GM06990 (cell line): Measurements from ENCODE around the gene MCU.

Experiments
- DNase-seq: peaks from one replicate; pipeline ENCODE4 v3.0.0-alpha.2; 2011; ENCODE audit not compliant: insufficient read length; ENCODE audit errors: extremely low read depth
- H3K27me3 ChIP-seq: replicated peaks from 2 replicates; pipeline ENCODE4 v1.6.0; 2011; ENCODE audit warnings: low read length; ENCODE audit not compliant: control insufficient read depth, insufficient read depth
- H3K36me3 ChIP-seq: 2 replicates; pipeline ENCODE4 v1.5.1; 2011; ENCODE audit warnings: low read length; ENCODE audit not compliant: control insufficient read depth, insufficient read depth
- H3K4me3 ChIP-seq: replicated peaks from 2 replicates; pipeline ENCODE4 v1.5.1; 2011; ENCODE audit warnings: low read depth, mild to moderate bottlenecking, control low read depth, low read length
- TF ChIP-seq, protein P1 (sequence below): IDR thresholded peaks from 2 replicates; pipeline ENCODE4 v1.5.1; 2011; ENCODE audit warnings: low read length, control low read depth, mild to moderate bottlenecking, inconsistent platforms; ENCODE audit not compliant: insufficient read depth, poor library complexity, severe bottlenecking

Gene MCU

DNA sequence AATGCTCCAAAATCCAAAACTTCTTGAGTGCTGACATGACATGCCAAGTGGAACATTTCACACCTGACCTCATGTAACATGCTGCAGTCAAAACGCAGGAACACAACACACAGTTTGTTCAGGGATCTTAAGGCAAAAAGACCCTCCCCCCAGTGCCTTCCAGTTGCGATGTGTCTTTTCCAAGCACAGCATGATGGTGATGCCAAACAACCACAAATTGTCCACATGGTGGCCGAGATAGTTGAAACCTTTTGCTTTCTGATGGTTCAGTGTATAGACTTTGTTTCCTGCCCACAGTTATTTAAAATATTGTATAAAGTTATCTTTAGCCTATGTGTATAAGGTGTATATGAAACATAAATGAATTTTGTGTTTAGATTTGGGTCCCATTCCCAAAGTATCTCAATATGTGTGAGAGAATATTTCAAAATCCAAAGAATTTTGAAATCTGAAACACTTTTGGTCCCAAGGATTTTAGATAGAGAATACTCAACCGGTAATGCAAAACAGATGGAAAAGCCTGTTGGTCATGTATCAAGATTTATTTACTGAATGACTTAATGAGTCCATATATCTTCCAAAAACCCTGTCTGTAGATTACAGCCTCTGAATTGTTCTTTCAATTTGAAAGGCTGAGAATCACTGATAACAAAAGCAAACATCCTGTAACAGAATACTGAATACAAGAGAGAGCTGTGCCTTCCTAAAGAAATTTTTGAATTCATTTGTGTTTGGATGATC lies 108.2 kb downstream of the MCU start:
- no peak for DNase-seq
- Histone ChIP-seq H3K4me3 (no peak overlapping the region), H3K36me3 (no peaks in the 10 kb centered on the region), H3K27me3 (no peaks in the 10 kb centered on the region)
- TF ChIP-seq, protein P1, sequence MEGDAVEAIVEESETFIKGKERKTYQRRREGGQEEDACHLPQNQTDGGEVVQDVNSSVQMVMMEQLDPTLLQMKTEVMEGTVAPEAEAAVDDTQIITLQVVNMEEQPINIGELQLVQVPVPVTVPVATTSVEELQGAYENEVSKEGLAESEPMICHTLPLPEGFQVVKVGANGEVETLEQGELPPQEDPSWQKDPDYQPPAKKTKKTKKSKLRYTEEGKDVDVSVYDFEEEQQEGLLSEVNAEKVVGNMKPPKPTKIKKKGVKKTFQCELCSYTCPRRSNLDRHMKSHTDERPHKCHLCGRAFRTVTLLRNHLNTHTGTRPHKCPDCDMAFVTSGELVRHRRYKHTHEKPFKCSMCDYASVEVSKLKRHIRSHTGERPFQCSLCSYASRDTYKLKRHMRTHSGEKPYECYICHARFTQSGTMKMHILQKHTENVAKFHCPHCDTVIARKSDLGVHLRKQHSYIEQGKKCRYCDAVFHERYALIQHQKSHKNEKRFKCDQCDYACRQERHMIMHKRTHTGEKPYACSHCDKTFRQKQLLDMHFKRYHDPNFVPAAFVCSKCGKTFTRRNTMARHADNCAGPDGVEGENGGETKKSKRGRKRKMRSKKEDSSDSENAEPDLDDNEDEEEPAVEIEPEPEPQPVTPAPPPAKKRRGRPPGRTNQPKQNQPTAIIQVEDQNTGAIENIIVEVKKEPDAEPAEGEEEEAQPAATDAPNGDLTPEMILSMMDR, result no peak

DNA sequence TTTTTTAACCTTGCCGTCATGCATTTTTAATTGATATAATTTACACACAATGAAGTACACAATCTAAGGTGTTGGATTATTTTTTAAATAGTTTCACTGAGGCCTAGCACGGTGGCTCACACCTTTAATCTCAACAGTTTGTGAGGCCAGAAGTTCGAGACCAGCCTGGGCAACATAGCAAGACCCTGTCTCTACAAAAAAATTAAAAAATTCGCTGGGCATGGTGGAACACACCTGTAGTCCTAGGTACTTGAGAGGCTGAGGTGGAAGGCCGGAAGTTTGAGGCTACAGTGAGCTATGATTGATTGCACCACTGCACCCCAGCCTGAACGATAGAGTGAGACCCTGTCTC lies 108.8 kb downstream of the MCU start:
- no peak overlapping the region for H3K4me3 ChIP-seq
- no peak for DNase-seq
- TF ChIP-seq, protein P1, result no peak

DNA sequence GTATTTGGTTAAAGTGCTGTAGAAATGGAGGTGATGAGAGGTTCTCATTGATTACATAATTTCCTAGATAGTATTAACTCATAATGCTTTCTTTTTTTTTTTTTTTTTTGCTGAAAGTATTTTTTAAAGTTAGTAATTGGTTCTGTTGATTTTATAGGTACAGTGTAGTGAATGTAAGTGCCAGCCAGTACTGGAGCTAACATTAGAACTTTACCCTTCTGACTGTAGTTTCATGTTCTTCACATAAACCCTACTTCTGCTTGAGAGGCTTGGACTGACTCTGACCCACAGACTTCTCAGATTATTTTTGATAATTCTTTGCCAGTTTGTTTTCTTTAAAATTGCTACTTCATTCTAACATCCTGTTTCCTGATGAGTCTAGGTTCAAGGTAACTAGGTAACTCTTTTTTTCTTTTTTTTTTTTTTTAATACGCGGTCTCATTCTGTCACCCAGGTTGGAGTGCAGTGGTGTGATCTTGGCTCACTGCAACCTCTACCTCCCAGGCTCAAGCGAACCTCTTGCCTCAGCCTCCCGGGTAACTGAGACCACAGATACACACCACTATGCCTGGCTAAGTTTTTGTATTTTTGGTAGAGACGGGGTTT lies 109.4 kb downstream of the MCU start:
- Histone ChIP-seq H3K4me3 (no peak overlapping the region), H3K27me3 (no peaks in the 10 kb centered on the region), H3K36me3 (no peaks in the 10 kb centered on the region)
- TF ChIP-seq, protein P1, result no peak
- DNase-seq, result no peak

More for the DNA sequence above, 108.8 kb downstream of the MCU start:
- Histone ChIP-seq H3K36me3 (no peaks in the 10 kb centered on the region), H3K27me3 (no peaks in the 10 kb centered on the region)

DNA sequence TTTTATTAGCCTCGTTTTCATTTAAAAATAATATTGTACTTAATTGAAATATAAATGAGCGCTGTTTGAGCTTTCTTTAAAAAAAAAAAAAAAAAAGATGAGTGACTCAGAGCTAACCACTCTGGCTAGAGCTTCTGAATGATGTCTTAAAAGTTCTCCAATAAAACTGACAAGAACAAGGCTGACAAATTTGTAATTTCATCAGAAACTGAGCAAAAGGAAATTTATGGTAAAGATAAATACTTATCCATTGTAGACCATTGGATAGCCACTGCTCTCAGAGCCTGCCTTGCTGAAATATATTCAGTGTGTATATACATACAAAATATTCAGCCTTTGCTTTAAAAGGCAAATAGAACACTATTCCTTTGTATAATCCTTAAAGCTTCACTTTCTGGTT lies 110.4 kb downstream of the MCU start:
- no peak overlapping the region for H3K4me3 ChIP-seq
- no peaks in the 10 kb centered on the region for H3K36me3 ChIP-seq
- DNase-seq, result no peak
- TF ChIP-seq, protein P1, result no peak
- H3K27me3 ChIP-seq, result no peaks in the 10 kb centered on the region

DNA sequence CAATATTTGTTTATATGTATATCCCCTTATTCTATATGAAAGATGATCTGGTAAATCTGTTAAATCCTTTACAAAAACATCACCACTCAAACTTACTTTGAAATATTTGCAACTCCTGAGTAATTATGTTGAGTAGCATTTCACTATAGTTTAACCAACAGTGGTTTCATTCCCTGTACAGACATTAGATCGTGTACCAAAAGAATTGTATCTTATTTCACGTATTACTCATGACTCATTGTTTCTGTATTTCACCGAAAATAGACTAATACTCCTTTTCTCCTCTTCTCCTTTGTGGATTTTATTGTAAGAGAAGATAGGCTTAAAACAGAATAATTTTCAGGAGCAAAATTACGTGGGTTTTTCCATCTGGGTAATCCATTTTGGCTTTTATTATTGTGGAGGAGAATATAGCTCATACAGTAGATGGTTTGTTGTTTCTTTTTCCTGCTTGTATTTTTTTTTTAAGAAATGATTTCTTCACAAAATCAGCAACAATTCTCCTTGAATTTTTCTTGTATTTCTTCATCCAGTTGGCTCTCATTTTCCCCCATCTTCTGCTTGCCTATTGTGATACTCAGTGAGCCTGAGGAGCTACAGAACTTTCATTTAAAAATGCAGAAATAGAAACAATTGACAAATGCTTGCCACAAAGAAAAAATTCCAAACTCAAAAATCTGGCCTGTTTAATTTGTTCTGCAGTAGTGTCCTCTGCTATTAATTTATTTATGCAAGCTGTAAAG lies 111.0 kb downstream of the MCU start:
- TF ChIP-seq, protein P1, result no peak
- H3K27me3 ChIP-seq, result no peaks in the 10 kb centered on the region
- no peak overlapping the region for H3K4me3 ChIP-seq
- no peak for DNase-seq
- H3K36me3 ChIP-seq, result no peaks in the 10 kb centered on the region
